GM21390 (cell line): ENCODE measurements around the gene STK32A.

ENCODE experiments used
- ATAC-seq: cut with Tn5 transposase; IDR thresholded peaks from one replicate; pipeline ENCODE4 v1.9.1; 2021; ENCODE audit not compliant: unreplicated experiment

Gene STK32A

DNA sequence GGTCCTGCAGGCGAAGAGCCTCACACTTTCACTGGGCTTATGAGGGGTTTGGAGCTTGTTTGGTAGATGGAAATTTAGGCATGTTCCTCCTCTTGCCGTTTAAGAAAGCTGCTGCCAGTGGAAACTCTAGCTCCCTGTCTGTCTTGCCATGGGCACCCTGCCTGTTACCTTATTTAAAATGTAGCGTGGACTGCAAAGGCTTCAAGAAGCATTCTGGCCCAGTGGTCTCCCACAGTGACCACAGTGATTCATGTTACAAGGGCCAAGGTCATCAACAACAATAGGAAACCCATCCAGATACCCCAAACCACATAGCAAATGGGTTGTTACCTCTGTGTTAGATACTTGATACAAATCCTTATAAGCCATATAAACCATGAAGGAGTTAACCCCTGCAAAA, 178.4 kb downstream of the STK32A start:
- no peak for ATAC-seq

DNA sequence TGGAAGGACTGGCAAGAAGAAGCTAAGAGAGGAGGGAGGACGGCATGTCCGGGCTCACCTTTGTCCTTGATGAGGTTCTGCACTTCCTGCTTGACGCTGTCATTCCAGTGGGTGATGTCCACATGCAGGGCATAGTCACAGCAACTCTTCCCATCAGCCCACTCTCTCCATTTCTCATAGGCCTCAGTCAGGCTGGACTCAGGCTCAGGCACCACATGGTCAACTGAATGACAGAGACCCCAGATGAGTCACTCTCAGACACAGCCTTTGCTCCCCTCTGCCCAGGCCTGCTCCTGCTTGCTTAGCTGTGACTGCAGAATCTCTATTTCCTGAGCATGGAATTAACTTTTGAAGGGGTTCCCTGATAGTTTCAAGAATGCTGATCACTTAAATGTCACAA, 180.8 kb downstream of the STK32A start:
- ATAC-seq = no peak

DNA sequence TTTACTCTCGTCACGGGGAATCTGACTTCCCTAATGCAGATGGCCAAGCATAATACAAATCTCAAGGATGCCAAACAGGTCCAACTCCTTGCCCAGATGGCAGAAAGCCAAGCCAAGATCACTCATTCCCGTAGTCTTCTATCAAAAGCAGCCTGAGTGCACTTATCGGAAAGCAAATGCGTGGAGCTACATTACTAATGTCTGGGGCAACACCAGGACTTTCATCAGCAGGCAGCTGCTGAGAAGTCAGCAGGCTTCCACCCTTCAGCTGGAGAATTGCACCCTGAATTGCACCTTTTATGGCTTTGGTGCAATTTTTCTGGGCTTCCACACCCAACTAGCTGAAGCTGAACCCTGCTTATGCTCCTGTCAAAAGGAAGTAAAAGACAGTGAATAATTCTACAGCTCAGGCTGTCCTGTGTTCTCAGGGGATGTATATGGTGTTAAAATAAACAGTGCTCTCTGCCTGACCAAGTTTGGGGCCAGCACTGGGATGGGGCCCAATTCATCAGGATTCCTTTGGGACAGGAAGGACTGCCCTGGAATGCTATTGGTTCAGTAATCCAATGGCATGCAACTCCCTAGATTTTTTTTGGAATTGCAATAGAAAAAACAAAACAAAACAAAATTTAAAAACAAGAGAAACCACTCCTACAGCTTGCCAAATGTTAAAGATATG, 182.4 kb downstream of the STK32A start:
- no peak for ATAC-seq

DNA sequence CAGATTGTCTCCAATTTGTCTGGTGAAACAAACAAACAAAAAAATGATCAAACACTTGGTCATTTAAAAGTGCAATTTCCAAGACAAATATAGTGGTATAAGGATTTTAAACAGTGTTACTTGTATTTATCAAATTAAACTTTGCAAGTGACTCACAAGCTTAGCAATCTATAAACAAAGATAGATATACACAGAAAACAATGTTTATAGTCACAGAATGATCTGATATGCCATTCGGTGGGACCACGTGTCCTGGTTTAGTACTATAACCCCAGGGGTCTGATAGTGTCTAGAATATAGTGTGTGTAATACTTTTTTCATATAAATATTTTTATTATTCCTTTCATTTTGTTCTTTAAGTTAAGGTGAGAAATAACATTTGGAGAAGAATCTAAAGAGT, 183.8 kb downstream of the STK32A start:
- ATAC-seq = no peak

DNA sequence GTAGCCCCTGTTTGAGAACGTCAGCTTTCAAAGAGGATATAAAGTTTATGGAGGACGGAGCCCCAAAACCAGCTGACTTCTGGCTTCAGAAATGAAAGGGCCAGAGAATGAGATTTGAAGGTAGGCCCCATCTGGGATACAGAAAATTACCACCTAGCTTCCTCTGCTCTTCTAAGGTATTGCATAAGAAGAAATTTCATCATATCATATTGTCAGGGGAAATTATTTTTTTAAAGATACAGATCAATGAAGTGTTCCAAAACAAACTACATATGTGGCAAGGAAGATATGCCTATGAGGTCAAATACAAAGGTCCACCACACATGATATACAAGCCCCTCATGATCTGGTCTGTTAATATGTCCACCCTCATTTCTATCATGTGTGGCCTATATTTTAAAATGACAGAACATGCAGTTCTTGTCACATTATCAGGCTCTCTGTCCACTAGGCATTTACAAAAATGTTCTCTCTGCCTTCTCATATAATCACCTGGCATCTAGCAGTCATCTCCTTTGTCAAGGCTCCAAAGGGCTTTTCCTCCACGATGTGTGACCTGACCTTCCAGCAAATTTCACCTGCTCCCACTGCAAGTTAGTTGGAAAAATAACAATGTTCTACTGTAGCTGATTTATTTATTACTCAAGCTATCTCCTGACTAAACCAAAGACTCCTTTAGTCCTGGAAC, 192.0 kb downstream of the STK32A start:
- no peak for ATAC-seq

DNA sequence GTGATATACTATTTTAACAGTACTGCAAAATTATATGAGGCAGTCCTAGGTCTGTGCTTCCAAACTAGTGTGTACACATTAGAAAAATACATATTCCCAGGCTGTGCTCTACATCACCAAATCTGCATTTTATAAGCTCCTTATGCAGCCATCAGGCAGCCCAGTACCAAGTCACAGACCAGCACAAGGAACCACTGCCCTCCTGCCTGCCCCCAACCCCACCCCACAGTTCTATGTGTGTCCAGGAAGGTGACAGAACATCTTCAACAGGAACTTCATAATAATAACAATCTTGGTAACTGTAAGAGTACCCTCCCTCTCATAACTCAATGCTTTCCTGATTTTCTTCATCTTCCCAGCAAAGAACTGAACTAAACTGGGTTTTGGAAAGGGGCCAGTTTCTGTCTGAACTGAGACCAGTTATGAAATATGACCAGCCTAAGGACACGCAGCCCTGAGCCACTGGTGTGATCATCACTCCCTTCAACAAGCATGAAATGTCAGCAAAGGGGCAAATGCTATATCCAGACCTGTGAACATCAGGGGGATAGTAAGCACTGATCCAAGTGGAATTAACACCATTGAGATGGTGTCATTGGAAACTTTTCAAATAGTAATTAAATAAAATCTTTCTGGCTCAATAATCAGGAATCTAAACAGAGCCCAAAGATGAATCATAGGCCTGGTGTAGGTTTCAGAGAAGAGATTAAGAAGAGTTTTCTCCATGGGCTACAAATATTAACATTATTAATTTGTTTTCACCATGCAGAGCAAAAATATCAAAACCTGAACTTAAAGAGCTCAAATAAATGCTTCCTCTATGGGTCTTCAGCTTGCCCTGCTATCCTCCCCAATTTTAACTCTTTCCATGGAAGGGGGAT, 192.9 kb downstream of the STK32A start:
- ATAC-seq = no peak

DNA sequence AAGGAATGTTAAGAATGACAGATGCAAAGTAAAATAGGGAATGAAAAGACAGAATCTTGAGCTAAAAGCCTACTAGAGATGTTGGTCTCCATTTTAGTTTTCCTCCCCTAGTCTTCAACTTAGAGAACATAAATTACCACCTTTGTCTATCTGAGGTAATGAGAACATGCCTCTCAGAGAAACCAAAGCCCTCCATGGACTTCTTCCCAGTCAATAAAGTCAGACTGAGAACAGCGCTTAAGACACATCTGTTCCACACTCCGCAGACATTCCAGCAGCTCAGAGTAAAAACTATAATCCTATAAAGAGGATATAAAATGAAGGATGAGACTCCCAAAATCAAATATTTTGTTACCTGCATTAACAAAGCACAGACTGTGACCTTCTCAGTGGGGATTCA, 195.8 kb downstream of the STK32A start:
- no peak for ATAC-seq

DNA sequence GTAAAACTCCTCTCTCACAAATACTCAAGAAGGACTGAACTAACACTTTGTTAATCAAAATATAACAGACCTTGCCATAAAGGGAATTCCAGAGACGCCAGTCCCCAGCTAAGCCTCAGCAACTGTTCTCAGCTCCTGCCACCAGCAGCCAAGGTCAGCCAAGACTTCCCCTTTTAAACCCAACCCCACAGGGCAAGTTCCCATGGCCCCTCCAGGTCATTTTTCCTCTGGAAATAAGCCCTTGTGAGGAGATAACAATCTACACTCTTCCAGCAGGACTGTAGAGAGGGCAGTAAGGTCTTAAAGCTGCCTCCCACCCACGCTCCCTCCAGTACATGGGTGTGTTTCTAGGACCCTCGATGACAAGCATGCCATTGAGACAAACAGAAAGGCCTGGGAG, 196.8 kb downstream of the STK32A start:
- no peak for ATAC-seq

DNA sequence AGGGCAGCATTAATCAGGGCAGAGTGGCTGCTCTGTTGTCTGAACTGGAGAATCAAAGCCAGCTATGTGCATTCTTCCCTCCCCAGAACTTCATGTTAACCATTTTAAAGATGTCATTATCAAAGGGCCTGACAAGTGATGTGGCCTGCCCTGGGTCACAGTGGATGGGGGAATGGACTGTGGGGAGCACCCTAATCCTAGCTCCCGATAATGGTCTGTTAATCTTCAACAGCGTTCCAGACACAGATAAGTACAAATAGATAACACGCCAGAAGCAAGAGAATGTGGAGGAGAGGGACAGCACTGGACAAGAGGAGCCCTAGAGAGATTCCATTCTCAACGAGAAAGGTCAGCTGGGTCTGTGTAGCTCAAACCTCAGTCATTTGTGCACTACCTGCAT, 197.5 kb downstream of the STK32A start:
- ATAC-seq = no peak

DNA sequence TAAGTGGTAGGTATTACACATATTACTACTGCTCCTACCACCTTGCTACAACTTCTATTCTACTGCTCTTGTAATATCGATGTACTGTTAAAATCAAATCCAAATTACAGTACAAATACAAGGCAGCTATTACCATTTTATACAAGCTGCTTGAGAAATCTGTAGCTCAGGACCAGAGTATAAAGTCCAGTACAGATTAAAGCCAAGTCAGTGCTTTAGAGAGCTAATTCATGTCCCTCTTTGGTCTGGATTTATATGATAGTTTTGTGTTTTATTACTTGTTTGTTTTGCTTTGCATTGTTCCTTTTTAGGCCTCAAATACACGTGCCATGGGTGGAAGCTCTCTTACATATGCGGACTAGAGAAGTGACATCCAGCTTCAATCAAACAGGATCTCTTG, 199.2 kb downstream of the STK32A start:
- ATAC-seq = no peak

DNA sequence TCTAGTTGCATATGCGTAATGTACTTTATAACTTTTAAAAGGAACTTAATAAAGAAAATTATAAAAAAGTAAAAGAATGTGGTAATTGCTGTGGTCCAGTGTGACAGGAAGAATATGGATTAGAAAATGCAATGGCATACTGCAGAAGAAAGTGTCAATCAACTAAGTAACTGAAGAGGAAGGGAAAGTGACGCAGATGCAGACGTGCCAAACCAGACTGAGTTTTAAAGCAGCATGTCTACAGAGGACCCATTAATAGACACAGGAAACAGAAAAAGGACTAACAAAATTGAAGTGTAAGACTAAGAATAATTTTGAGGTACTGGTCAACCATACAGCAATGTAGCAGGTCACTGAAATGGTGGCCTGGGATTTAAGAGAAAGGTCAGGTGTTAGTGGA, 201.8 kb downstream of the STK32A start:
- peak; percentile 79 for ATAC-seq

DNA sequence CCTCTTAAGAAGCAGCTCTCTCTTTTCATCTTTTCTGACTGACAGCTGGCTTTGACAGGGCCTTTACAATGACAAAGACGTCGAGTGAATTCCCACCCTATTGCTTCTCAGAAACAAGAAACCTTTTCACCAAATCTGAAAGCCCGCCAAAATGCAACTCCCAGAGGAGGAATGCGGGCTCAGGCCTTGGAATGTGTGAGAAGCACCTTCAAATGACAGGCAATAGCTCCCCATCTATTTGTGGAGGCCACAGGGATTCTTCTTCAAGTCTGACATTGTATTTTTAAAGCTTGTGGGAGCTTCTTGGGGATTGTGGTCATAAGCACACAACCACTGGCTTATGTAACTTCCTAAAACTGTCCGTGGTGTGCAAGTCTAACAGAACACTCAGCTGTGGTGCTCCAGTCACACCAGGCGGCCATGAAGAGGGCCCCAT, 202.4 kb downstream of the STK32A start:
- no peak for ATAC-seq
